Measurements from ENCODE around the gene PRICKLE2.

PRICKLE2 gene

GRCh38 chr3:64133987-64134386 is 91.3 kb downstream of the PRICKLE2 start:
- TF ChIP-seq POLR2AphosphoS5 (IDR thresholded peaks at IDR 0.05; ENCODE audit: low read depth, low read length) (no peak), TAF1 (IDR thresholded peaks at IDR 0.05; ENCODE audit: borderline replicate concordance, insufficient read depth, low read length) (no peak), REST (IDR thresholded peaks at IDR 0.05; ENCODE audit: insufficient read depth in 1 of 2, low read depth in 2 of 2, low read length in 2 of 2) (no peak), SIN3A (IDR thresholded peaks at IDR 0.05; ENCODE audit: borderline replicate concordance, insufficient read depth, low read length) (no peak), FOXP2 (optimal IDR thresholded peaks at IDR 0.05; ENCODE audit: borderline replicate concordance, extremely low read depth, extremely low read length, insufficient read depth) (no peak)

GRCh38 chr3:64133272-64133671 is 92.0 kb downstream of the PRICKLE2 start:
- TF ChIP-seq FOXP2 (optimal IDR thresholded peaks at IDR 0.05; ENCODE audit: borderline replicate concordance, extremely low read depth, extremely low read length, insufficient read depth) (no peak), SIN3A (IDR thresholded peaks at IDR 0.05; ENCODE audit: borderline replicate concordance, insufficient read depth, low read length) (no peak), POLR2AphosphoS5 (IDR thresholded peaks at IDR 0.05; ENCODE audit: low read depth, low read length) (no peak), REST (IDR thresholded peaks at IDR 0.05; ENCODE audit: insufficient read depth in 1 of 2, low read depth in 2 of 2, low read length in 2 of 2) (no peak), TAF1 (IDR thresholded peaks at IDR 0.05; ENCODE audit: borderline replicate concordance, insufficient read depth, low read length) (no peak)

DNA sequence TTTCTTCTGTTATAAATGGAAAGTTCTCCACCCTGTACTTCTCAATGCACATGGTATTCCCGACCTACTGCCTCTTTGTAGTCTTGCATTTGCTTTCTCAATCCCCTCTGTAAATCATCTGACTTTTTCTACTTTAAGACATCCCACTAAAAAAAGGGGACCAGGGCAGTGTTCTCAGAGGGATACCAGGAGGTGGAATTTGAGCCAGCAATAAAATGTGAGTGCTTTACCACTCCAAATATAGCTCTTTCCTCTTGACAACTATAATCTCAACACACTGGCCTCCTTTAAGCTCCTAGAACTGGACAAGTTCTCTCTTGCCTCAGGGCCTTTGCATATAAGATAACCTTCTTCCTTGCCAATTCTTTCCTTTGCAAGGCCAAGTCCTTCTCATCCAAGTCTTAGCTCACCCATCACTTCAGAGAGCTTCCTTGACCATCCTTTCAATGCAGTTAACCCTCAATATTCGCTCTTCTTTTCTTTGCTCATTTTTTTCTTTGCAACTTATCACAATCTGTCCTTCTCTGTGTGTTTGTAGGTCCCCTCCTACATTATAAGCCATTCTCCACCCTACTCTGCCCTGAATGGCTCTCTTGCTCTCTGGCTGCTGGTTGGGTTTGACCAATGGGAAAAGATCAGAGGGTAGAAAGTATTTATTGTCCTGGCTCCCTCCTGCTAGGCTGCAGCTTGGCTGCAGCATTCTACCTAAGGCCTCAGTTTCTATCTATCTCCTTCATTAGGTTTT is 93.4 kb downstream of the PRICKLE2 start:
- TF ChIP-seq SIN3A (IDR thresholded peaks at IDR 0.05; ENCODE audit: borderline replicate concordance, insufficient read depth, low read length) (no peak), FOXP2 (optimal IDR thresholded peaks at IDR 0.05; ENCODE audit: borderline replicate concordance, extremely low read depth, extremely low read length, insufficient read depth) (no peak), REST (IDR thresholded peaks at IDR 0.05; ENCODE audit: insufficient read depth in 1 of 2, low read depth in 2 of 2, low read length in 2 of 2) (no peak), POLR2AphosphoS5 (IDR thresholded peaks at IDR 0.05; ENCODE audit: low read depth, low read length) (no peak), TAF1 (IDR thresholded peaks at IDR 0.05; ENCODE audit: borderline replicate concordance, insufficient read depth, low read length) (no peak)

- TF ChIP-seq REST (IDR thresholded peaks at IDR 0.05; ENCODE audit: insufficient read depth in 1 of 2, low read depth in 2 of 2, low read length in 2 of 2), result no peak
- TF ChIP-seq POLR2AphosphoS5 (IDR thresholded peaks at IDR 0.05; ENCODE audit: low read depth, low read length), result no peak
These were observed 94.8 kb downstream of the PRICKLE2 start for GRCh38 chr3:64130436-64130835.

- no peak for TF ChIP-seq POLR2AphosphoS5 (IDR thresholded peaks at IDR 0.05; ENCODE audit: low read depth, low read length)
- TF ChIP-seq FOXP2 (optimal IDR thresholded peaks at IDR 0.05; ENCODE audit: borderline replicate concordance, extremely low read depth, extremely low read length, insufficient read depth), result no peak
- no peak for TF ChIP-seq REST (IDR thresholded peaks at IDR 0.05; ENCODE audit: insufficient read depth in 1 of 2, low read depth in 2 of 2, low read length in 2 of 2)
- TF ChIP-seq SIN3A (IDR thresholded peaks at IDR 0.05; ENCODE audit: borderline replicate concordance, insufficient read depth, low read length), result no peak
- TF ChIP-seq TAF1 (IDR thresholded peaks at IDR 0.05; ENCODE audit: borderline replicate concordance, insufficient read depth, low read length), result no peak
These were observed 95.7 kb downstream of the PRICKLE2 start for GRCh38 chr3:64129581-64129980.

All from PFSK-1 (cell line).